Upper lobe of left lung (tissue), 4 donors: ENCODE data around the gene ARHGDIA.

Experiments used
- CTCF ChIP-seq, 6 experiments: fragments of 450-650 bp in 4 of 6; fragments of 200-600 bp in 2 of 6; sonication (generic) in 2 of 6; IDR thresholded peaks; one replicate each; pipeline ENCODE4 v1.5.1; 2016 to 2019; ENCODE audit warnings: antibody characterized with exemption in 6 of 6
- POLR2A ChIP-seq, 4 donors: fragments of 450-650 bp; IDR thresholded peaks; one replicate each; pipeline ENCODE4 v1.5.1; 2016 to 2017; ENCODE audit warnings: antibody characterized with exemption in 4 of 4, mild to moderate bottlenecking in 2 of 4

- TF ChIP-seq CTCF (IDR thresholded peaks at IDR 0.05): no peak
- TF ChIP-seq POLR2A (IDR thresholded peaks at IDR 0.05): no peak
These were observed 18.9 kb downstream of the ARHGDIA start for GRCh38 chr17:81852237-81852636.
